Activated CD8-positive, alpha-beta memory T cell treated with anti-CD3 and anti-CD28 coated beads, Interleukin-2, amount 10 ng/mL, durations not matched to agents 7 days and 5 days (primary cell): Measurements from ENCODE around the gene SLC35F3. TPM values are rescaled to one million over a fixed set of nuclear protein-coding genes. Genes with fewer than 3 reads are reported as not detected.

ENCODE experiments used
- ATAC-seq: fragments of 150-1000 bp; cut with Tn5 transposase; one replicate; pipeline ENCODE4 v1.10.0; 2021; ENCODE audit warnings: moderate library complexity
- CTCF ChIA-PET: fragments of 350-600 bp; sonication (Branson Sonifier 250); formaldehyde crosslinking; loops from one replicate; lab custom pipeline; 2021; ENCODE audit warnings: antibody characterized with exemption; lab: Charles Lee
- DNase-seq: peaks from one replicate; pipeline ENCODE4 v3.0.0-alpha.2; 2020
- H3K27ac Mint-ChIP-seq: one replicate; pipeline ENCODE4 v1.8.0; 2021; ENCODE audit warnings: mild to moderate bottlenecking, mixed read lengths
- H3K27me3 Mint-ChIP-seq: one replicate; pipeline ENCODE4 v1.8.0; 2021; ENCODE audit warnings: mixed read lengths
- H3K36me3 Mint-ChIP-seq: one replicate; pipeline ENCODE4 v1.8.0; 2021; ENCODE audit warnings: mild to moderate bottlenecking, mixed read lengths
- H3K4me1 Mint-ChIP-seq: one replicate; pipeline ENCODE4 v1.8.0; 2021; ENCODE audit warnings: mixed read lengths
- H3K4me3 Mint-ChIP-seq: one replicate; pipeline ENCODE4 v1.8.0; 2021; ENCODE audit warnings: mild to moderate bottlenecking, moderate library complexity, mixed read lengths
- H3K9me3 Mint-ChIP-seq: one replicate; pipeline ENCODE4 v1.8.0; 2022; ENCODE audit warnings: low read depth, mixed read lengths
- total RNA-seq, 2 experiments: library from RNA; stranded (reverse); gene quantifications; one replicate each; pipeline ENCODE4 v1.2.3, GENCODE V29; 2021

Gene SLC35F3
- total RNA-seq, 2 experiments from 2014 or later: 13.8 to 16.8 TPM

DNA sequence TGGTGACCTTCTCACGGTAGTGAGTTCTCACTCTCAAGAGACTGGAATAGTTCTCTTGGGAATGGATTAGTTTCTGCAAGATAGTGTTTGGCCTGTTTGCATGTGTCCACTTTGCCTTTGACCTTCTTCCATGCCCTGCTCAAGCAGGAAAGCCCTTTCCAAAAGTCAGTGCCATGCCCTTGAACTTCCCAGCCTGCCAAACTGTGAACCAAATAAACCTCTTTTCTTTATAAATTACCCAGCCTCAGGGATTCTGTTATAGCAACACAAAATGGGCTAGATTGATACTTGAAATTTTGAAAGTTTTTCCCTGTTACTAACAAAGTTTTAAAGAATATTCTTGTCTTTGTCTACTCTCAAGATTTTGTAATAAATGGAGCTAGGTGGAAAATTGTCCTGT lies 139.6 kb downstream of the SLC35F3 start:
- Mint-ChIP-seq H3K9me3 (no peaks in the 10 kb centered on the region), H3K36me3 (no peaks in the 10 kb centered on the region), H3K27me3 (peaks cover 3% of the 10 kb centered on the region), H3K27ac (no peak overlapping the region), H3K4me1 (no peaks in the 10 kb centered on the region), H3K4me3 (no peak overlapping the region)
- CTCF ChIA-PET: no interaction called here
- no peak for DNase-seq
- ATAC-seq: no peak

DNA sequence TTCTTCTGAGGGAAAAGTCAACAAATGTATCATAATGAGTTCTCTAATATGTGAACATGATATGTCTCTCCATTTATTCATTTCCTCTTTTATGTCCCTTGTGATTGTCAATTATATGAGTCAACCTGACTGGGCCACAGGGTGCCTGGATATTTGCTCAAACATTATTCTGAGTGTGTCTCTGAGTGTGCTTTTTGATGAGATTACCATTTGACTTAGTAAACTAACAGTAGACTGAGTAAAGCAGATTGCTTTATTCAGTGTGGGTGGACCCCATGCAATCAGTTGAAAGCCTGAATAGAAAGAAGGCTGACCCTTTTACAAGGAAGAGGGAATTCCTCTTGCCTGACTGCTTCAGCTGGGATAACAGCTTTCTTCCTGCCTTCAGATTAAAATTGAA lies 142.6 kb downstream of the SLC35F3 start:
- no peak for ATAC-seq
- Mint-ChIP-seq H3K36me3 (no peaks in the 10 kb centered on the region), H3K27ac (no peak overlapping the region), H3K27me3 (peaks cover 5% of the 10 kb centered on the region), H3K4me1 (no peaks in the 10 kb centered on the region), H3K4me3 (no peak overlapping the region), H3K9me3 (no peaks in the 10 kb centered on the region)
- CTCF ChIA-PET: no interaction called here
- DNase-seq: no peak

DNA sequence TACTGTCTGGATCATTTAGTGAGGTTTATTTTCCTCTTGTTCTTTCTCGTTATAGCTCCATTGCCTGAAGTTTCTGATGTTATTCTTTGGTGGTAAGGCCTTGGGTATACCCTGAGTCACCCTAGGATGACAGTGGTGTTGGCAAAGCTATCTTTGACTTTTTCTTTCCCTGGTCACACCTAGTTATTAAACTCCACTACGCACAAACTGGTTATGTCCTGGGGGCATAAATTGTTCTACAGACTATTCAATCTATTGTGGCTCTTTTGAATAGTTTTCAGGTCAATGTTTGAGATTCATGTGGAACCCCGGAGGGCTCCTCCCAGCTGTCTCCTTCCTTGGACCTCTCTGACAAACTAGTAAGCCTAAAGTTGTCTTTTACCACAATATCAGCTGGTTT lies 157.7 kb downstream of the SLC35F3 start:
- CTCF ChIA-PET: no interaction called here
- Mint-ChIP-seq H3K4me1 (no peaks in the 10 kb centered on the region), H3K36me3 (no peaks in the 10 kb centered on the region), H3K27me3 (no peaks in the 10 kb centered on the region), H3K9me3 (peaks cover 2% of the 10 kb centered on the region), H3K27ac (no peak overlapping the region), H3K4me3 (no peak overlapping the region)
- DNase-seq (no peak), ATAC-seq (no peak)

DNA sequence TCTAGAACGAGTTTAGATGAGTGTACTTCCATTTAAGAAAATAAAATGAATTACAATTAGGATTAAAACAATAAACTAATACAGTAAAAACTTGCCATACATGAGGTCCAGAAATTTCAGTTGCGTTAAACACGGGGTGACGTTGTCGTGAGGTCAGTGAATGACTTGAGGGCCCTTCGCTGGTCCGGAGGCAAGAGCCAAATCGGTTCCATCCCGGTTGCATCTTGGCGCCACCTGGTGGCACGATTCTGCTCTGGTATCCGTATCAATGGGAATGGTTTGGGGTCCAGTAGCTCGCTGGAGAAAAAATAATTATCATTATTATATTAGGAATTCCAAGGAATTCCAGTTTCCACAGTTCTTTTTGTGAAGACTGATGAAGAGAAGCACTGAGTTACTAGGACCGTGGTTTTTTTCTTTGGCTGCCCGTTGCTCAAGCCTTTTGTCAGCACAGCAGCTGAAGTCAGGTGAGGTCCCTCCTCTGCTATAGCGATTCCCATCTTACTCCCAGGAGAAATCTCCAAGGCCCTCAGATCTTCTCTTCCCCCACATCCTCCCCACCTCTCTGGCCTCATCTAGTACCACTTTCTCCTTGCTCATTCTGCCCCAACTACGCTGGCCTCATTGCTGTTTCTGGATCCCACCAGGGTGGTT lies 161.4 kb downstream of the SLC35F3 start:
- CTCF ChIA-PET: interaction anchor here (0.9 to 2.8 kb wide), 5 partner anchors 12 to 697 kb away, joined by 3 to 20 read pairs (median 4); no protein-coding TSS in a partner anchor
- peaks cover 2% of the 10 kb centered on the region for H3K9me3 Mint-ChIP-seq
- ATAC-seq (no peak), DNase-seq (peak; percentile 69)
- H3K4me3 Mint-ChIP-seq: no peak overlapping the region
- no peak overlapping the region for H3K27ac Mint-ChIP-seq
- no peaks in the 10 kb centered on the region for H3K36me3 Mint-ChIP-seq
- H3K27me3 Mint-ChIP-seq: no peaks in the 10 kb centered on the region
- no peaks in the 10 kb centered on the region for H3K4me1 Mint-ChIP-seq

DNA sequence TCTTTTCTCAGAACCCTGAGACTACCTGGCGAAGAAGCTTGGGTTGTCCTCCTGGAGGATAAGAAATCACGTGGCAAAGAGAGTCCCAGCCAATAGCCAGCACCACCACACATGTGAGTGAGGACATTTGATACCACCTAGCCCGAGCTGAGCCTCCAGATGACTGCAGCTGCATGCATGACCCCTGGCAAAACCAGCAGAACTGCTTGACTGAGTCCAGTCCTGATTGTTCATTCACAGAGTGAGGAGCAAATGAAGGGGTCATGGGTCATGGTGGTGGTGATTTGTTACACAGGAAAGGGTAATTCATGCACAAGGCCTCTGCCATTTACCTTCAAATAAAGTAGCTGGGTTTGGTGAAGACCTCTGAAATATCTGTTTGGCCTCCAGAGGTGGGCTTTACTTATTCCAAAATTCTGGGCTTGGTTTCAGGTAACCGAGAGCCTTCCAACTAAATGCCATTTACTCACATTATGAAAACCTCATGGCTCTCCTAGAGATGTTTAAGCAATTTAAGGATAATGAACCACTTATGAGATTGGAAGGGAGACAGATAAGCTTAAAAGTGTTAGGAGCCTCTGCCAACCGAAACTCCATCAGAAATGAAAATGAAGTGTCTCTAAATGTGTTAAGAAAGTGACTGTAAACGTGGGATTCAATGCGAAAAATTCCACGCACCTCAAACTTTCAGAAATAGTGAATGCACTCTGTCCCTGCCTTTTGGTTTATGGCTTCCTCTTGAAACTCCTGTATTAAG lies 163.3 kb downstream of the SLC35F3 start:
- CTCF ChIA-PET: interaction anchor here (0.8 to 2.8 kb wide), 6 partner anchors 12 to 763 kb away, joined by 3 to 20 read pairs (median 4); no protein-coding TSS in a partner anchor
- Mint-ChIP-seq H3K4me1 (no peaks in the 10 kb centered on the region), H3K27me3 (no peaks in the 10 kb centered on the region), H3K27ac (no peak overlapping the region), H3K4me3 (no peak overlapping the region), H3K9me3 (no peaks in the 10 kb centered on the region), H3K36me3 (no peaks in the 10 kb centered on the region)
- ATAC-seq: no peak
- no peak for DNase-seq

DNA sequence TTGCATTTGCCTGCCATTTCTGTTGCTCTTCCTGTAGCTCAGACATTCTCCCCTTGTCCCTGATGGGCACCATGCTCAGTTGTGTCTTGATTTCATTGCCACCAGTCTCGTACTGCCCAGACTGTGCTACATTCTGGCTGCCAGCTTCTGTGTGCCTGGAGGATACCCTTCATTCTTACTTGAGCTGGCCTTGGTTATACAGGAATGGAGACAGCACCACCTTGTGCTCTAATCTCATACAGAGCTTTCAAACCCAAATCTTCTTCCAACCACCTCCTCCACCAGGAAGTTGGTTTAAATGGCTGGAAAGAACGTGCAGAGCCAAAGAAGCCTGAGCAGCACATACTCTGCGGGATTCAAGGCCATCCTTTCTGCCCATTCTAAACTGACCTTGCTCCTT lies 165.3 kb downstream of the SLC35F3 start:
- Mint-ChIP-seq H3K27ac (no peak overlapping the region), H3K27me3 (no peaks in the 10 kb centered on the region), H3K9me3 (peaks cover 10% of the 10 kb centered on the region), H3K4me1 (no peaks in the 10 kb centered on the region), H3K36me3 (no peaks in the 10 kb centered on the region), H3K4me3 (no peak overlapping the region)
- no peak for ATAC-seq
- DNase-seq: no peak
- CTCF ChIA-PET: no interaction called here

DNA sequence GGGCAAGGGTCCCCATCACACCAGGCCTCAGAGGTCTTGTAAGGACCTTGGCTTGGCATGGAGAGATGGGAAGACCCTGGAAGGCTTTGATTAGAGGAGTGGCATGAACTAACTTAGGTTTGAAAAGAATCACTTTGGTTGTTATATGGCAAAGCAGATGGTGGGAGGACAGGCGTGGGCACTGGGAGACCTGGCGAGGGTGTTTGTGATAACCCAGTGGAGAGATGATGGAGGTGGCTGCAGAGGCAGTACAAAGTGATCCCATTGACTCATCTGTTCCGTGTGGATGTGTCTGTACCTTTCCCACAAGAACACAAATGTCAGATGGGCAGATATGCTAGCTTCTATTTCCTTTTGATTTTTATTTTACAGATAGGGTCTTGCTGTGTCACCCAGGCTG lies 168.3 kb downstream of the SLC35F3 start:
- Mint-ChIP-seq H3K36me3 (no peaks in the 10 kb centered on the region), H3K9me3 (peaks cover 10% of the 10 kb centered on the region), H3K4me3 (no peak overlapping the region), H3K27ac (no peak overlapping the region), H3K27me3 (no peaks in the 10 kb centered on the region), H3K4me1 (no peaks in the 10 kb centered on the region)
- ATAC-seq: no peak
- DNase-seq: no peak
- CTCF ChIA-PET: no interaction called here

DNA sequence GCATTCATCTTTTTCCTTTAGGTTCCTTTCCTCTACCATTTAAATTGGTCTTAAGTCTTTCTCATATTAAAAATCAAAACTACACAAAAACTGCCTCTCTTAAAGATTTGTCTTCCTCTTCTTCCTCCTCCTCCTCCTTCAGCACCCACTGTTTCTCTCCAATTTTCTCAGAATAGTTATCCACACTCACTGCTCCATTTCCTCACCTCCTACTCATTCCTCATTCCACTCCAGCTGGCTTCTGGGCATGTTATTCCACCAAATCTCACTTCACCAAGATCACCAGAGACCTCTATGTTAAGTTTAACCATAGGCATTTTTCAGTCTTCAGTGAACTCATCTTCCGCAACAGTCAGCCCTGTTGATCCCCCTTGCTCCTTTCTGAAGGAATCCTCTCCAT lies 173.7 kb downstream of the SLC35F3 start:
- CTCF ChIA-PET: no interaction called here
- peaks cover 15% of the 10 kb centered on the region for H3K27me3 Mint-ChIP-seq
- no peaks in the 10 kb centered on the region for H3K4me1 Mint-ChIP-seq
- DNase-seq: no peak
- no peak overlapping the region for H3K27ac Mint-ChIP-seq
- H3K9me3 Mint-ChIP-seq: peaks cover 10% of the 10 kb centered on the region
- no peak overlapping the region for H3K4me3 Mint-ChIP-seq
- no peak for ATAC-seq
- H3K36me3 Mint-ChIP-seq: no peaks in the 10 kb centered on the region

DNA sequence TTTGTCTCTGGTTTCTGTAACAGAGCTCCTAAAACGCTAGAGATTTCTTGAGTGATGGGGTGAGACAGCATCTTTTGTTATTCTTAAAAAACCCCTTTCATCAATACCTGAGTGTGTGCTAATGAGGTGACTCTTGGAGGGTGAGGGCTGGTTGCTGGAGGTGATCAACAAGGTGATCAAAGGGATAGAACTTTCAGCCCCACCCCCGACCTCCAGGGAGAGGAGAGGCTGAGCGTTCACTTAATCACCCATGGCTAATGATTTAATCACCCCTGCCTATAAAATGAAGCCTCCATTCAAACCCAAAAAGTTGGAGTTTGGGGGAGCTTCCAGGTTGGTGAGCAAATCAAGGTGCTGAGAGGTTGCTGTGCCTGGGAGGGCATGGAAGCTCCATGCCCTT lies 175.4 kb downstream of the SLC35F3 start:
- no peaks in the 10 kb centered on the region for H3K36me3 Mint-ChIP-seq
- DNase-seq: no peak
- no peaks in the 10 kb centered on the region for H3K4me1 Mint-ChIP-seq
- no peak for ATAC-seq
- no peak overlapping the region for H3K27ac Mint-ChIP-seq
- peaks cover 16% of the 10 kb centered on the region for H3K27me3 Mint-ChIP-seq
- H3K9me3 Mint-ChIP-seq: no peaks in the 10 kb centered on the region
- H3K4me3 Mint-ChIP-seq: no peak overlapping the region
- CTCF ChIA-PET: interaction anchor here (0.9 to 1.5 kb wide), 2 partner anchors 14 to 35 kb away, joined by 4 read pairs; no protein-coding TSS in a partner anchor

DNA sequence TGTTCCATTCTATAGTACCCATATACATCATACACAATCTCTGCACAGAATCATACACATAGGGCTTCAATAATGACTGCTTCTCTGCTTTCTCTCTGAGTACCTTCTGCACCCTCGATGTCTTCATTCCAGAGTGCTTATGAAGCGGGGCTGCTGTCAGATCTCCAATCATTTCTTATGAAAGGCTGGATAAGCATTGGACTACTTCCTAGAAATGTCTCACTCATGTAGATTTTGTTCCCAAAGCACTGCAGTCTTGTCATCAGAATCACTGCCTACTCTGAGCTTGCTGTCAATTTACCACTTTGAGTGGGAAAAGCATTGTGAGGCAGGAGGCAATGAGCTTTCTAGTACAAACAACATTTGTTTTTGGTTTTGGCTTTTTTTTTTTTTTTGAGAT lies 179.0 kb downstream of the SLC35F3 start:
- Mint-ChIP-seq H3K27me3 (peaks cover 21% of the 10 kb centered on the region), H3K36me3 (no peaks in the 10 kb centered on the region), H3K27ac (no peak overlapping the region), H3K4me1 (no peaks in the 10 kb centered on the region), H3K4me3 (no peak overlapping the region), H3K9me3 (no peaks in the 10 kb centered on the region)
- DNase-seq: no peak
- ATAC-seq: no peak
- CTCF ChIA-PET: no interaction called here

DNA sequence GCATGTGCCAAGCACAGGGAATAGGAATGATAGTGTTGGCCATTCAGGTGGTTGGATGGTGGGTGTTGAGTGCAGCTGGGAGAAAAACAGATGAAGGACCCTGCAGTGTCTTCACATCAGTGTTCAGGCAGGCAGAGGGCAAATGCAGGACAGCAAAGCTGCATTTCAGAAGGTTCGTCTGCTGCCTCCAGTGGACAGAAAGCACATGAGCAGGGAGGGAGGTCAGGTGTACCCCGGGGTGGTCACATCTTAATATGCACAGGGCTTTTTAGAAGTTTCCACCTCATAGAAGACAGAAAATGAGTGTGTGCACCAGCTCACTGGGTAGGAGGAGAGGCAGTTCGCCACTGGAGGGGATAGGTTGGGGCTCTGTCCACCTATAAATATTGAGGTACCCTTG lies 184.9 kb downstream of the SLC35F3 start:
- CTCF ChIA-PET: interaction anchor here (0.9 kb wide), 1 partner anchor 57 kb away, joined by 3 read pairs; no protein-coding TSS in a partner anchor
- no peaks in the 10 kb centered on the region for H3K9me3 Mint-ChIP-seq

DNA sequence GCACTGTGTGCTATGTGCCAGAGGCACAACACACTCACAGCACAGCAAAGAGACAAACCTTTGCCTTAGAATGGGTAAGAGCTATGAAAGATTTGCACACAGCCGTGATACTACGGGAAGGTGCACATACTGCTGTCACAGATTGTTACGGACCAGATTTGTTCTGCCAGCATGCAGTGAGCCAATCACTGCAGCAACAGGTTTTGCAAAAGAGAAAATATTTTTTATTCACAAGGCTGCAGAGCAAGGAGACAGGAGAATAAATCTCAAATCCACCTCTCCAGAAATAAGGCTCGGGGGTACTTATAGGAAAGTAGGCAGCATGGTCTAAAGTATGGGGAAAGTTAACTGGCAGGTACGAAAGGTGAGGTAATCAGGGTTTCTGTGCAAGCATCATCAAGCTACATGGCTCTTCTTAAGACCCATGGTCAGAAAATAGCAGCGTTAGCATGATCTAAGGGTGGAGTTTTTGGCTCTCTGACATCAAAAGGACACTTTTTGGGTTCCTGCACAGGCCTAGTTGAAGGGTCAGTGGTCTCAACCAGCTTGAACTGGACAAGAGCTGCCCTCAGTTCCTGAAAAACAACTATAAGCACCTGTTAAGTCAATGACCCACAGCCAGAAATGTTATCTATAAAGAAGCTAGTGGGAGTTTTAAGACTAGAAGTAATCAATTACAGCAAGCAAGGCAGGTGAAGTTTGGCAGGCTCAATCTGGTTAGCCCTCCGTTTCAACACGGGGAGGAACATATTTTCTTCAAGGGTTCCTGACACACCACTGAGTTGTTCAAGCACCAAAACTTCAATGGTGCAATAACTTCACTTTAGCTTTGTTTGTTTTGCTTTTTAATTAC lies 186.0 kb downstream of the SLC35F3 start:
- CTCF ChIA-PET: no interaction called here

More for the DNA sequence above, 184.9 kb downstream of the SLC35F3 start:
- Mint-ChIP-seq H3K27me3 (peaks cover 33% of the 10 kb centered on the region), H3K36me3 (no peaks in the 10 kb centered on the region), H3K27ac (no peak overlapping the region), H3K4me1 (no peaks in the 10 kb centered on the region), H3K4me3 (no peak overlapping the region)
- DNase-seq (no peak), ATAC-seq (no peak)

DNA sequence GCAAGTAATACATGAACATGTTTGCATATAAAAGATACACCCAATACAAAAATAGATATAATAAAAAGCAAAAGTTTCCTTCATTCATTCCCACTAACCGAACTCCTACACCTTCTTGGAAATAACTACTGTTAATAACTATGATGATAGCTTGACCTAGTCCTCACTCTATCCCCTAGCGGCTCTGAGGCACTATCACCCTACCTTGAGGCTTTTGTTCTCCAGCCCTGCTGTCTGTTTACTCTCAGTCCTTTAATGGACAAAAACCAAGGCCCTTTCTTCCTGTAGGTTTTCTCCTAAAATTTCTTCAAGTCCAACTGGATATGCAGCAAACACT lies 186.6 kb downstream of the SLC35F3 start:
- no peak for ATAC-seq
- Mint-ChIP-seq H3K27ac (no peak overlapping the region), H3K4me3 (no peak overlapping the region), H3K27me3 (peaks cover 30% of the 10 kb centered on the region), H3K4me1 (no peaks in the 10 kb centered on the region), H3K9me3 (no peaks in the 10 kb centered on the region), H3K36me3 (no peaks in the 10 kb centered on the region)
- CTCF ChIA-PET: no interaction called here
- no peak for DNase-seq

More for the DNA sequence above, 186.0 kb downstream of the SLC35F3 start:
- H3K27me3 Mint-ChIP-seq: peaks cover 30% of the 10 kb centered on the region
- H3K9me3 Mint-ChIP-seq: no peaks in the 10 kb centered on the region
- no peak overlapping the region for H3K4me3 Mint-ChIP-seq
- no peaks in the 10 kb centered on the region for H3K36me3 Mint-ChIP-seq
- H3K4me1 Mint-ChIP-seq: no peaks in the 10 kb centered on the region
- H3K27ac Mint-ChIP-seq: no peak overlapping the region
- no peak for DNase-seq
- ATAC-seq: no peak
